CD4-positive, alpha-beta T cell treated with Interleukin-12 subunit alpha and Interleukin-12 subunit beta, for 1 hour (primary cell): ENCODE data around the gene SLC13A4.
"Not testable (repeated sequence)": the region's sequence is repeated elsewhere in the genome, so short reads cannot be mapped to it uniquely, and the experiment has no call there.

Source experiments
- DNase-seq: peaks from one replicate; pipeline ENCODE4 v3.0.0-alpha.2; 2020

The SLC13A4 gene

GRCh38 chr7:135728136-135728669 lies at the start of gene SLC13A4:
Gene SLC13A4 (minus strand): TSS chr7:135728186. CDS start chr7:135727496, 690 bp downstream.
- no peak for DNase-seq

- not testable (repeated sequence) for DNase-seq
Observed at GRCh38 chr7:135775915-135776314, 47.9 kb upstream of the SLC13A4 start.

GRCh38 chr7:135775230-135775629 lies 47.2 kb upstream of the SLC13A4 start:
- DNase-seq, result no peak

- no peak for DNase-seq
Observed at GRCh38 chr7:135774284-135774683, 46.3 kb upstream of the SLC13A4 start.

GRCh38 chr7:135773464-135773863 lies 45.5 kb upstream of the SLC13A4 start:
- no peak for DNase-seq

GRCh38 chr7:135772639-135773222 lies 44.7 kb upstream of the SLC13A4 start:
- DNase-seq, result no peak

GRCh38 chr7:135771961-135772638 lies 44.1 kb upstream of the SLC13A4 start:
- no peak for DNase-seq

- DNase-seq, result no peak
Observed at GRCh38 chr7:135771051-135771450, 43.1 kb upstream of the SLC13A4 start.

GRCh38 chr7:135770139-135770710 lies 42.2 kb upstream of the SLC13A4 start:
- no peak for DNase-seq

GRCh38 chr7:135769005-135769802 lies 41.2 kb upstream of the SLC13A4 start:
- DNase-seq, result no peak

GRCh38 chr7:135768467-135768866 lies 40.5 kb upstream of the SLC13A4 start:
- DNase-seq, result no peak

GRCh38 chr7:135768064-135768463 lies 40.1 kb upstream of the SLC13A4 start:
- no peak for DNase-seq

GRCh38 chr7:135763261-135763660 lies 35.3 kb upstream of the SLC13A4 start:
- DNase-seq, result no peak

- DNase-seq, result no peak
Observed at GRCh38 chr7:135761751-135762488, 33.9 kb upstream of the SLC13A4 start.

GRCh38 chr7:135759532-135759931 lies 31.5 kb upstream of the SLC13A4 start:
- no peak for DNase-seq

- no peak for DNase-seq
Observed at GRCh38 chr7:135758531-135758932, 30.5 kb upstream of the SLC13A4 start.

GRCh38 chr7:135757719-135758411 lies 29.9 kb upstream of the SLC13A4 start:
- no peak for DNase-seq

GRCh38 chr7:135756191-135756590 lies 28.2 kb upstream of the SLC13A4 start:
- no peak for DNase-seq

- DNase-seq, result no peak
Observed at GRCh38 chr7:135755351-135755753, 27.4 kb upstream of the SLC13A4 start.

- DNase-seq, result no peak
Observed at GRCh38 chr7:135753616-135754413, 25.8 kb upstream of the SLC13A4 start.

GRCh38 chr7:135748770-135749169 lies 20.8 kb upstream of the SLC13A4 start, which contains the start of gene FAM180A:
Gene FAM180A (minus strand): TSS chr7:135748813. CDS start chr7:135748580, 233 bp downstream.
- no peak for DNase-seq
